Right forelimb (tissue), 1 donor: ENCODE data around the gene PFDN1.
"Not testable (repeated sequence)": the region's sequence is repeated elsewhere in the genome, so short reads cannot be mapped to it uniquely, and the experiment has no call there.

ENCODE experiments used
- DNase-seq: peaks from one replicate; pipeline ENCODE4 v3.0.0-alpha.2; 2018

The PFDN1 gene

GRCh38 chr5:140302786-140303639, at the start of gene PFDN1:
PFDN1 (minus strand) TSS chr5:140303101; CDS start chr5:140303073, 28 bp downstream.
- DNase-seq: peak; percentile 90

GRCh38 chr5:140351609-140352334, 48.9 kb upstream of the PFDN1 start:
- no peak for DNase-seq

- DNase-seq: no peak
Measured at GRCh38 chr5:140349244-140349643, 46.3 kb upstream of the PFDN1 start.

GRCh38 chr5:140348104-140348503, 45.2 kb upstream of the PFDN1 start:
- DNase-seq: no peak

- no peak for DNase-seq
Measured at GRCh38 chr5:140347360-140347759, 44.5 kb upstream of the PFDN1 start.

- DNase-seq: peak; percentile 87
Measured at GRCh38 chr5:140346348-140347221, 43.7 kb upstream of the PFDN1 start, which contains the start of gene HBEGF. HBEGF (minus strand) TSS chr5:140346603; CDS start chr5:140346328, 275 bp downstream.

GRCh38 chr5:140345919-140346347, 43.0 kb upstream of the PFDN1 start:
- DNase-seq: peak; percentile 74

GRCh38 chr5:140344683-140345423, 42.0 kb upstream of the PFDN1 start:
- no peak for DNase-seq

GRCh38 chr5:140343849-140344248, 40.9 kb upstream of the PFDN1 start:
- not testable (repeated sequence) for DNase-seq

GRCh38 chr5:140342896-140343295, 40.0 kb upstream of the PFDN1 start:
- no peak for DNase-seq

GRCh38 chr5:140342287-140342686, 39.4 kb upstream of the PFDN1 start:
- DNase-seq: no peak

GRCh38 chr5:140341591-140341990, 38.7 kb upstream of the PFDN1 start:
- DNase-seq: no peak

GRCh38 chr5:140340605-140341121, 37.8 kb upstream of the PFDN1 start:
- no peak for DNase-seq

GRCh38 chr5:140339636-140340035, 36.7 kb upstream of the PFDN1 start:
- no peak for DNase-seq

GRCh38 chr5:140338908-140339307, 36.0 kb upstream of the PFDN1 start:
- DNase-seq: no peak

GRCh38 chr5:140338336-140338735, 35.4 kb upstream of the PFDN1 start:
- DNase-seq: no peak

- DNase-seq: no peak
Measured at GRCh38 chr5:140337880-140338279, 35.0 kb upstream of the PFDN1 start.

GRCh38 chr5:140336388-140336787, 33.5 kb upstream of the PFDN1 start:
- DNase-seq: peak; percentile 65

GRCh38 chr5:140331638-140332037, 28.7 kb upstream of the PFDN1 start:
- no peak for DNase-seq

- no peak for DNase-seq
Measured at GRCh38 chr5:140329739-140330481, 27.0 kb upstream of the PFDN1 start.
